Measurements from ENCODE around the gene GAR1. TPM values are rescaled to one million over a fixed set of nuclear protein-coding genes. Genes with fewer than 3 reads are reported as not detected.

The GAR1 gene
- total and polyA plus RNA-seq, 2 experiments from 2014 or later = 5.9 to 42.7 TPM

DNA sequence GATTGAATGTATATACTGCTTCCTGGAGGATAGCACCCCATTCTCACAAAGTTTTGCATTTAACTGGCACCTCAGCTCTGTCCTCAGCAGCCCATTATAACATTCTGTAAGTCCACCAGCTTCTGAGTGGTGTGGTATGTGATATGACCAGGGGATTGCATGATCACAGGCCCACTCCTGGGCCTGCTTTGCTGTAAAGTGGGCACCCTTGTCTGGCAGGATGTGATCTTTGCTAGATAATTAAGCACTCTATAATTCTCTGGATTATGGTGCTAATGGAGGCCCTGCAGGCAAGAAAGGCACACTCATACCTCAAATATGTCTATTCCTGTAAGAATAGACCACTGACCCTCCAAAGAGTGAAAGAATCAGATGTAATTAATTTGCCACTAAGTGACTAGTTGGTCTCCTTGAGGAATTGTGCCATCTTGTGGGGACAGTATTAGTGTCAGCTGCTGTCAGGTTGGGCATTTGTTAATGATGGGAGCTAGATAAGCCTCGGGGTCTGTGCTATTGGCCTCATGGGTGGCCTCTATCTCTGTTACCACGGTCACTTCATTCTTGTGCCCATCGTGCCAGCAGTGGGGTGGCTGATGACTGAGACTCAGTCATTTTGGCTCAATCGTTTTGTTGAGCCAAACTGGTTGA, 11.5 kb upstream of the GAR1 start:
- Histone ChIP-seq H3K27me3 (replicated peaks; ENCODE audit: insufficient read depth) (no peaks in the 10 kb centered on the region), H3K4me2 (ENCODE audit: unreplicated experiment) (no peak overlapping the region), H3F3A (ENCODE audit: insufficient read depth) (no peaks in the 10 kb centered on the region), H2AFZ (peak overlapping the region; percentile 19; the same call in 1 of the 2 replicates), H3K4me3 (no peak overlapping the region), H3K27ac (no peak overlapping the region), H3K9me2 (ENCODE audit: insufficient read depth) (no peaks in the 10 kb centered on the region), H3K79me2 (ENCODE audit: insufficient read depth) (no peaks in the 10 kb centered on the region), H3K36me3 (ENCODE audit: low read depth) (no peaks in the 10 kb centered on the region), H3K9ac (no peak overlapping the region), H3K9me3 (ENCODE audit: low read depth) (no peaks in the 10 kb centered on the region), H4K20me1 (ENCODE audit: insufficient read depth) (no peaks in the 10 kb centered on the region), H3K4me1 (ENCODE audit: insufficient read depth) (peaks cover 6% of the 10 kb centered on the region; the same call in 1 of the 2 replicates)
- TF ChIP-seq EZH2 (IDR thresholded peaks at IDR 0.05; ENCODE audit: insufficient read depth, poor library complexity, severe bottlenecking) = no peak
- no peak for TF ChIP-seq EZH2phosphoT487 (IDR thresholded peaks at IDR 0.05; ENCODE audit: insufficient read depth, low read depth)
- in situ Hi-C loops (cut with MboI) = loop anchor here (25.0 kb wide), 1 partner anchor 967 kb away; no protein-coding TSS in a partner anchor
- peak; percentile 65 for DNase-seq
- WGBS, 2 experiments (ENCODE audit: low coverage in 1 of 2, low lambda C conversion rate in 2 of 2, missing lambda C conversion rate in 2 of 2) = 10 to 14% methylated on average over 4 of the region's 4 CpGs

DNA sequence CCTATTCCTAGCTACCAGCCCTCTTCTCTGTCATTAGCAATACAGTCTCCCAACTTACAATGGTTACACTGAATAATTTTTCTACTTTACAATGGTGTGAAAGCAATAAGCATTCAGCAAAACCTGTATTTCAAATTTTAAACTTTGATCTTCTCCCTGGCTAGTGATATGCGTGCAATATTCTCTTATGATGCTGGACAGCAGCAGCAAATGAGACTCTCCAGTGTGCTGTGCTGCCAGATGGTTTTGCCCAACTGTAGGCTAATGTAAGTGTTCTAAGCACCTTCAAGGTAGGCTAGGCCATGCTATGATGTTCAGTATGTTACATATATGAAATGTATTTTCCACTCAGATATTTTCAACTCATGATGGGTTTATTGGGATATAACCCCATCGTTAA, 5.9 kb upstream of the GAR1 start:
- no peak for TF ChIP-seq EZH2phosphoT487 (IDR thresholded peaks at IDR 0.05; ENCODE audit: insufficient read depth, low read depth)
- TF ChIP-seq EZH2 (IDR thresholded peaks at IDR 0.05; ENCODE audit: insufficient read depth, poor library complexity, severe bottlenecking) = no peak
- no peaks in the 10 kb centered on the region for H3K27me3 ChIP-seq (replicated peaks; ENCODE audit: insufficient read depth)
- no peaks in the 10 kb centered on the region for H3K4me1 ChIP-seq (ENCODE audit: insufficient read depth)
- in situ Hi-C loops (cut with MboI) = loop anchor here (10.0 to 25.0 kb wide), 2 partner anchors 385 to 972 kb away; no protein-coding TSS in a partner anchor
- DNase-seq = no peak
- H2AFZ ChIP-seq = no peak overlapping the region
- no peaks in the 10 kb centered on the region for H4K20me1 ChIP-seq (ENCODE audit: insufficient read depth)
- H3K79me2 ChIP-seq (ENCODE audit: insufficient read depth) = no peaks in the 10 kb centered on the region
- H3K9me3 ChIP-seq (ENCODE audit: low read depth) = no peaks in the 10 kb centered on the region
- H3K27ac ChIP-seq = no peak overlapping the region
- no peak overlapping the region for H3K4me2 ChIP-seq (ENCODE audit: unreplicated experiment)
- no peaks in the 10 kb centered on the region for H3K36me3 ChIP-seq (ENCODE audit: low read depth)
- H3F3A ChIP-seq (ENCODE audit: insufficient read depth) = no peaks in the 10 kb centered on the region
- H3K4me3 ChIP-seq = no peak overlapping the region
- H3K9ac ChIP-seq = no peak overlapping the region
- 79 to 80% methylated on average over 2 of the region's 2 CpGs for WGBS, 2 experiments (ENCODE audit: low coverage in 1 of 2, low lambda C conversion rate in 2 of 2, missing lambda C conversion rate in 2 of 2)
- H3K9me2 ChIP-seq (ENCODE audit: insufficient read depth) = no peaks in the 10 kb centered on the region

DNA sequence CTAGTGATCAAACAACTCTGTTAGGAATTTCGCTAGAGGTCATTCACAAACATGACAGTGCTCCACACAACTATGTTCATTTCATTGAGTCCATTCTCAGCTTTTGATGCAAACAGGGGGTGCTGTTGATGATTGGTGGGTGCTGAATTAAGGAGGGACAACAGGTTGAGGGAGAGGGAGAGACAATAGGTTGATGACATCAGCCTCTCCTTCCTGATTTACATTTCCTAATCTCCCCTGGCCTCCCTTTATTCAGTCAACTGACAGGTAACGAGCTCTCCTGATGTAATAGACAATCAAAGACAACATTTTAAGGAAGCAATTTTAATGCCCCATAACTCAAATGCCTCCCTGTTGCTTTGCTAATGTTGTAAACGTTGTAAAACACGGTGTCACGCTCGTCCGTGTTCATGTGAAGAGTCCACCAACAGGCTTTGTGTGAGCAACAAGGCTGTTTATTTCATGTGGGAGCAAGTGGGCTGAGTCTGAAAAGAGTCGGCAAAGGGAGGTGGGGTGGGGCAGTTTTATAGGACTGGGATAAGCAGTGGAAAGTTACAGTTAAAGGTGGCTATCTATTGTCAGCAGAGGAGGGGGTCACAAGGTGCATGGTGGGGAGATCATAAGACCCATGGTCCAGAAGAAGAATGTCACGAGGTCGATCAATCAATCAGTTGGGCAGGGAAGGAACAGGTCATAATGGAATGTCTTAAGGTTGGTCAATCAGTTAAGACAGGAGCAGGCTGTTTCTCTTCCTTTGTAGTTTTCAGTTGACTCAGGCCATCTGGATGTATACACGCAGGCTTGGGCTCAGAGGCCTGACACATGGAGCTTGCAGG, 4.8 kb upstream of the GAR1 start:
- Histone ChIP-seq H3F3A (ENCODE audit: insufficient read depth) (no peaks in the 10 kb centered on the region), H3K9me3 (ENCODE audit: low read depth) (no peaks in the 10 kb centered on the region), H3K4me1 (ENCODE audit: insufficient read depth) (no peaks in the 10 kb centered on the region), H4K20me1 (ENCODE audit: insufficient read depth) (no peaks in the 10 kb centered on the region), H3K27ac (no peak overlapping the region), H2AFZ (0 out of 2 replicates have a peak overlapping the region, but pooled peaks have one; percentile 47), H3K9me2 (ENCODE audit: insufficient read depth) (no peaks in the 10 kb centered on the region), H3K4me3 (no peak overlapping the region), H3K36me3 (ENCODE audit: low read depth) (no peaks in the 10 kb centered on the region), H3K79me2 (ENCODE audit: insufficient read depth) (peaks cover 4% of the 10 kb centered on the region), H3K4me2 (ENCODE audit: unreplicated experiment) (no peak overlapping the region), H3K27me3 (replicated peaks; ENCODE audit: insufficient read depth) (no peaks in the 10 kb centered on the region), H3K9ac (no peak overlapping the region)
- TF ChIP-seq EZH2phosphoT487 (IDR thresholded peaks at IDR 0.05; ENCODE audit: insufficient read depth, low read depth) (no peak), EZH2 (IDR thresholded peaks at IDR 0.05; ENCODE audit: insufficient read depth, poor library complexity, severe bottlenecking) (no peak)
- 45 to 48% methylated on average over 11 of the region's 11 CpGs for WGBS, 2 experiments (ENCODE audit: low coverage in 1 of 2, low lambda C conversion rate in 2 of 2, missing lambda C conversion rate in 2 of 2)
- DNase-seq = no peak
- in situ Hi-C loops (cut with MboI) = loop anchor here (10.0 to 25.0 kb wide), 2 partner anchors 386 to 973 kb away; no protein-coding TSS in a partner anchor

DNA sequence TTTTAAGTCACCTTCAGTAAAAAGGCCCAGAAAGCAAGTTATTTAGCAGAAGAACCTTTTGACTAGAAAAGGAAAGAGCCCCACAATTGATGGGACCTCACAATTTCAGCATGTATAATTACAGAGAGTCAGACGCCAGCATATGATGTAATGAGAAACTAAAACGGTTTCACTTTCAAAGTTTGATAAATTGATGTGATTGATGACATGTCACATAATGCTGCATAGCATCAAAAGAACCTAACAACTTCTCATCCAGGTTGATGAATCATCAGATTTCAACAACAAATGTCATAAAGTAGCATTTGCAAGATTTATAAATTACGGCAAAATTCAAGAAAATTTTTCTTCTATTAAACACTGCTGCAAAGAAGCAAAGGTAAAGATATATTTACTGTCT, 3.9 kb upstream of the GAR1 start:
- Histone ChIP-seq H3K4me2 (ENCODE audit: unreplicated experiment) (no peak overlapping the region), H2AFZ (peak overlapping the region; percentile 47), H3K4me3 (no peak overlapping the region), H3K27me3 (replicated peaks; ENCODE audit: insufficient read depth) (no peaks in the 10 kb centered on the region), H3K79me2 (ENCODE audit: insufficient read depth) (peaks cover 13% of the 10 kb centered on the region), H3K27ac (no peak overlapping the region), H3K9me3 (ENCODE audit: low read depth) (no peaks in the 10 kb centered on the region), H3K36me3 (ENCODE audit: low read depth) (no peaks in the 10 kb centered on the region), H3K4me1 (ENCODE audit: insufficient read depth) (peaks cover 2% of the 10 kb centered on the region), H3F3A (ENCODE audit: insufficient read depth) (no peaks in the 10 kb centered on the region), H3K9me2 (ENCODE audit: insufficient read depth) (no peaks in the 10 kb centered on the region), H3K9ac (no peak overlapping the region), H4K20me1 (ENCODE audit: insufficient read depth) (no peaks in the 10 kb centered on the region)
- TF ChIP-seq EZH2phosphoT487 (IDR thresholded peaks at IDR 0.05; ENCODE audit: insufficient read depth, low read depth) = no peak
- no peak for TF ChIP-seq EZH2 (IDR thresholded peaks at IDR 0.05; ENCODE audit: insufficient read depth, poor library complexity, severe bottlenecking)
- 35 to 37% methylated on average over 3 of the region's 3 CpGs for WGBS, 2 experiments (ENCODE audit: low coverage in 1 of 2, low lambda C conversion rate in 2 of 2, missing lambda C conversion rate in 2 of 2)
- DNase-seq = no peak
- in situ Hi-C loops (cut with MboI) = loop anchor here (10.0 to 25.0 kb wide), 2 partner anchors 387 to 974 kb away; no protein-coding TSS in a partner anchor

All from GM23248 (cell line).